Esophagus (tissue), 2 donors: ENCODE results near the gene C16orf96. TPM values are rescaled to one million over a fixed set of nuclear protein-coding genes. Genes with fewer than 3 reads are reported as not detected.

ENCODE experiments used
- H3K27ac ChIP-seq, 2 donors: one replicate each; pipeline ENCODE4 v1.5.1; 2013; ENCODE audit warnings: low read depth in 2 of 2, mild to moderate bottlenecking in 2 of 2, inconsistent platforms in 1 of 2, low read length in 1 of 2, moderate library complexity in 1 of 2
- H3K27me3 ChIP-seq, 2 donors: one replicate each; pipeline ENCODE4 v1.6.1; 2013; ENCODE audit warnings: low read length in 2 of 2, control low read depth in 1 of 2, mild to moderate bottlenecking in 1 of 2; ENCODE audit not compliant: insufficient read depth in 2 of 2, control insufficient read depth in 1 of 2
- H3K36me3 ChIP-seq, 2 donors: one replicate each; pipeline ENCODE4 v1.6.1; 2013; ENCODE audit warnings: low read length in 1 of 2; ENCODE audit not compliant: control insufficient read depth in 2 of 2, insufficient read depth in 2 of 2
- H3K4me1 ChIP-seq, 2 donors: one replicate each; pipeline ENCODE4 v1.6.1; 2013; ENCODE audit warnings: low read length in 1 of 2; ENCODE audit not compliant: control insufficient read depth in 2 of 2, insufficient read depth in 2 of 2
- H3K4me3 ChIP-seq, 2 donors: one replicate each; pipeline ENCODE4 v1.5.1; 2013; ENCODE audit warnings: low read length in 2 of 2, mild to moderate bottlenecking in 2 of 2, low read depth in 1 of 2, moderate library complexity in 1 of 2
- H3K9me3 ChIP-seq, 2 donors: one replicate each; pipeline ENCODE4 v1.6.1; 2013; ENCODE audit warnings: mild to moderate bottlenecking in 2 of 2, low read depth in 1 of 2, low read length in 1 of 2, moderate library complexity in 1 of 2; ENCODE audit not compliant: control insufficient read depth in 2 of 2, insufficient read depth in 1 of 2
- WGBS, 2 donors: extraction: QIAGEN DNeasy Blood & Tissue Kit; methylation state at CpG; one replicate each; pipeline ENCODE4 v1.1.7; 2013; 5-methylcytosine and 5-hydroxymethylcytosine counted together
- polyA plus RNA-seq, 2 donors: library from polyadenylated mRNA; stranded (reverse); fragments of 200-250 nt; gene quantifications; one replicate each; pipeline ENCODE4 v1.2.3, GENCODE V29; 2013
- donor health status: healthy with polysubstance abuse.
- donor health status: Bipolar disorder and iron deficiency.

The C16orf96 gene
- polyA plus RNA-seq, 2 donors: 0.04 to 0.08 TPM

DNA sequence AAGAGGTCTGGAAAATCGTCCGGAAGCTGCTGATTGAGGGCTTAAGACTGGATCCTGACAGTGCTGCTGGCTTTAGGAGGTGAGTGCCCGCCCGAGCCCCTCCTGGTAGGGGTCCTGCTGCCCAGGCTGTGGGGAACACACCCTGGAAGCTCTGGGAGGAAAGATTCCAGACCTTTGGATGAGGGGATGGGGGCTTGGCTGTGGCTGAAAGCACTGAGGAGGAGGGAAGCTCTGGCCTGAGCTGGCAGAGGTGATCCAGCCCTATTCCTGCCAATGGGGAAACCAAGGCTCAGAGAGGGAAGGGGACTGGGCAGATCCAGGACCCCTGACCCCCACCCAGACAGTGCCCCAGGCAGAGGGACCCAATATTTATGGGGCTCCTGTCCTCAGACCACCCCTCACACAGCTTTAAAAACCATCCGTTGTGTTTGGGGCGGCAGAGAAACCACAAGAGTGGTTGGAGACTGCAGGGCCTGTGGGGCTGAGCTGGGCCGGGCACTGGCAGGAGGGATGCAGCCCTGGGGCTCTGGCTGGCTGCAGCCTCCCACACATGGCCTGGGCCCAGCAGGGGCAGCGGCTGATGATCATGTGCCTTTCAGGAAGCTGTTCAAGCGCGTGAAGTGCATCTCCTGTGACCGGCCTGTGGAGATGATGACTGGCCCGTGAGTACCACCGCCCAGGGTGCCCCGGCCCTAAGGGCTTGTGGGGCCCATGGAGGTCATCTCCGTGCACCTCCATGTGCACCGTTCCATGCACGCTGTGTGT lies 35.7 kb downstream of the C16orf96 start:
- no peaks in the 10 kb centered on the region for H3K36me3 ChIP-seq
- no peak overlapping the region for H3K27ac ChIP-seq
- H3K9me3 ChIP-seq: peaks cover 0 to 6% of the 10 kb centered on the region in 2 donors
- H3K4me3 ChIP-seq: no peak overlapping the region
- H3K27me3 ChIP-seq: no peaks in the 10 kb centered on the region
- H3K4me1 ChIP-seq: no peaks in the 10 kb centered on the region
- 85 to 87% methylated on average over 16 to 17 of the region's 17 CpGs for WGBS, 2 donors

DNA sequence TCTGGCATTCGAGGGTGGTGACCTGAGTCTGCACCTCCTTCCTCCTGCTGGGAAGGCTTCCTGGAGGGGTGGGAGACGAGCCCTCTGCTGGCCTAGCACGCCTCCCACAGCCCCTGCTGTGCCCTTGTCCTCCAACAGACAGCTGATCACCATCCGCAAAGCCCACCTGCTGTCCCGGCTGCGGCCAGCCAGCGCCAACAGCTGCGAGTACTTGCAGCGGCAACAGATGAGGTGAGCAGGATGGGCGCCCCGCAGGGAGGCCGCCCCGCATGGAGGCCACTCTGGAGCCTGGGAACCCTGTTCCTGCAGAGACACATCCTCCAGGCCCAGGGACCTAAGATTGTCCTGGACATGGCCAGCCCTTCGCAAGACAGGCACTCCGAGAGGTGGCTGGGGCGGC lies 36.9 kb downstream of the C16orf96 start:
- WGBS, 2 donors: 70 to 71% methylated on average over 16 of the region's 16 CpGs
- Histone ChIP-seq H3K9me3 (peaks cover 0 to 4% of the 10 kb centered on the region in 2 donors), H3K27me3 (no peaks in the 10 kb centered on the region), H3K4me1 (no peaks in the 10 kb centered on the region), H3K36me3 (no peaks in the 10 kb centered on the region), H3K4me3 (no peak overlapping the region), H3K27ac (no peak overlapping the region)

DNA sequence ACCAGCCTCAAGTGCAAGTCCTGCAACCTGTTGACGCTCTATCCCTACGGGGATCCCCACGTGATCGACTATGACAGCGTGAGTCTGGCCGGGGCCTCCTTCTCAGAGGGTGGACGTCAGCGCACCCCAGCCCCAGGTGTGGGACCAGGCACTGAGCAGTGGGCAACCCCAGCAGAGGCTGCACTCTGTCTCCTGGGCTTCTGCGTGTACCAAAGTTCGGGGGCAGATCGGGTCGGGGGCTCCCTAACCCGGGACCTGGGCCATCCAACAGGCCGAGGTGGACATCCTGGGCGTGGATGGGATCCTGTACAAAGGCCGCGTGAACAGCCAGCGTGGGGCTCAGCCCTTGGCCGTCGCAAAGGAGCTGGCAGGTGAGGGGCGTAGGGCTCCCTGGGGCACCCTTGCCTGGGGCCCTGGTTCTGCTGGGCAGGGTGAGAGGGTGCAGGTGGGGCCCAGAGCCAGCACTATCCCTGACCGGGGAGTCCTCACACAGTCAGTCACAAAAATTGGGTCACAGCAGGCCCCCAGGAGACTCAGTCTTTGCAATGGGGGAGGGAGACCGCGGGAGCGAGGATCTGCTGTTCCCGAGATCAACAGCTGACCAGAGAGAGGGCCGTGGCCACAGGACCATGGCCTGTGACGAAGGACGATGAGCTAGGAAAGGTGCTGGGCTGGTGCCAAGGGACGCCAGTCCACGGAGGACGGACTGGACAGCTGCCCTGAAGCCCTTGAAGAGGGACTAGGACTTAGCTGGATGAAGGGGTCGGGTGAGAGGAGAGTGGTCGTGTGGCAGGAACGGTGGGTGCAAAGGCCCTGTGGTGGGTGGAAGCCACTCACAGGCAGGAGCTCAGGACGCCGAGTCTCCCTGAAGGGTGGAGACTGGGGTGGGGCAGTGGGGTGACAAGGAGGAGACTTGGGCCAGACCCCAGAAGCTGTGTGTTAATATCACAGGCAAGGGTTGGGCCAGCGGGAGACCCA lies 38.6 kb downstream of the C16orf96 start:
- 90 to 92% methylated on average over 38 of the region's 38 CpGs for WGBS, 2 donors
- no peak overlapping the region for H3K27ac ChIP-seq
- H3K27me3 ChIP-seq: no peaks in the 10 kb centered on the region

GRCh38 chr16:4597174-4597573 lies 41.0 kb downstream of the C16orf96 start:
- no peaks in the 10 kb centered on the region for H3K27me3 ChIP-seq
- WGBS, 2 donors: 36 to 40% methylated on average over 9 of the region's 9 CpGs

More for the DNA sequence above, 38.6 kb downstream of the C16orf96 start:
- Histone ChIP-seq H3K36me3 (no peaks in the 10 kb centered on the region), H3K4me3 (no peak overlapping the region), H3K9me3 (no peaks in the 10 kb centered on the region), H3K4me1 (no peaks in the 10 kb centered on the region)

DNA sequence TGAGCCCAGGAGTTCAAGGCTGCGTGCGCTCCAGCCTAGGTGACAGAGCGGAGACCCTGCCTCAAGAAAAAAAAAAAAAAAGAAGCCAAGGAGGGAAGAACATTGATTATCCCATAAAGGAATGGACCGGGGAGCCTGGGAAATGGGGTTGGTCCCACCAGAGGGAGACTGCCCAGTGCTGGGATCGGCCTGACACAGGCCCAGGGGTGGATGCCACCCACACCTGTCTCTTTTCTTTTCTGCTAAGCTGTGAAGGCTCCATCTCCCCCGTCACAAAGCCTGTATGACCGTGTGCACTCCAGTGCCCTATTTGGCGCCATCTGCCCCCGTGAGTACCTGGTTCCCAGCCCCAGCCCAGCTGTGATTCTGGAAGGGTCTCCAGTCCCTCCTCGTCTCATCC lies 42.9 kb downstream of the C16orf96 start:
- Histone ChIP-seq H3K9me3 (no peaks in the 10 kb centered on the region), H3K4me3 (no peak overlapping the region), H3K27ac (no peak overlapping the region), H3K4me1 (peaks cover 6 to 10% of the 10 kb centered on the region in 2 donors), H3K36me3 (no peaks in the 10 kb centered on the region), H3K27me3 (no peaks in the 10 kb centered on the region)
- 90 to 92% methylated on average over 10 of the region's 10 CpGs for WGBS, 2 donors

More at GRCh38 chr16:4597174-4597573, 41.0 kb downstream of the C16orf96 start:
- Histone ChIP-seq H3K9me3 (no peaks in the 10 kb centered on the region), H3K4me1 (peaks cover 2 to 6% of the 10 kb centered on the region in 2 donors), H3K27ac (no peak overlapping the region), H3K4me3 (no peak overlapping the region), H3K36me3 (no peaks in the 10 kb centered on the region)

DNA sequence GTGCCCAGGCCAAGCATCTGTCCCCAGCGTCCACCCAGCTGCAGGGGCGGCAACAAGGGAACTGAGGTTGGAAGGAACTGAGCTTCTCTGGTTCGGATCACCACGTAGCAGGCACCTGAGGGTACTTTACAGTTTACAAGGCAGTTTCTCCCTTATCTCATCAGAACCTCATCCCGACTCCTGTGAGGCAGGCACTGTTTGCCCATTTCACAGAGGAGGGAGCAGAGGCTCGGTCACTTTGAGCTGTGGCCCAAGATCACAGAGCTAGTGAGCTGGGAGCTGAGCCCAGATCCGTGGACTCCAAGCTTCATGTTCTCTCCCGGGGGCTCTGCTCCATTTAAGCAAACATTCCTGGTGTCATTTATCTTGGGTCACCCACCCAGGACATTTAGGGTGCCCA lies 43.4 kb downstream of the C16orf96 start:
- peaks cover 6 to 10% of the 10 kb centered on the region in 2 donors for H3K4me1 ChIP-seq
- no peak overlapping the region for H3K4me3 ChIP-seq
- 82 to 83% methylated on average over 8 of the region's 8 CpGs for WGBS, 2 donors
- no peaks in the 10 kb centered on the region for H3K9me3 ChIP-seq
- H3K36me3 ChIP-seq: no peaks in the 10 kb centered on the region
- H3K27ac ChIP-seq: no peak overlapping the region
- no peaks in the 10 kb centered on the region for H3K27me3 ChIP-seq

DNA sequence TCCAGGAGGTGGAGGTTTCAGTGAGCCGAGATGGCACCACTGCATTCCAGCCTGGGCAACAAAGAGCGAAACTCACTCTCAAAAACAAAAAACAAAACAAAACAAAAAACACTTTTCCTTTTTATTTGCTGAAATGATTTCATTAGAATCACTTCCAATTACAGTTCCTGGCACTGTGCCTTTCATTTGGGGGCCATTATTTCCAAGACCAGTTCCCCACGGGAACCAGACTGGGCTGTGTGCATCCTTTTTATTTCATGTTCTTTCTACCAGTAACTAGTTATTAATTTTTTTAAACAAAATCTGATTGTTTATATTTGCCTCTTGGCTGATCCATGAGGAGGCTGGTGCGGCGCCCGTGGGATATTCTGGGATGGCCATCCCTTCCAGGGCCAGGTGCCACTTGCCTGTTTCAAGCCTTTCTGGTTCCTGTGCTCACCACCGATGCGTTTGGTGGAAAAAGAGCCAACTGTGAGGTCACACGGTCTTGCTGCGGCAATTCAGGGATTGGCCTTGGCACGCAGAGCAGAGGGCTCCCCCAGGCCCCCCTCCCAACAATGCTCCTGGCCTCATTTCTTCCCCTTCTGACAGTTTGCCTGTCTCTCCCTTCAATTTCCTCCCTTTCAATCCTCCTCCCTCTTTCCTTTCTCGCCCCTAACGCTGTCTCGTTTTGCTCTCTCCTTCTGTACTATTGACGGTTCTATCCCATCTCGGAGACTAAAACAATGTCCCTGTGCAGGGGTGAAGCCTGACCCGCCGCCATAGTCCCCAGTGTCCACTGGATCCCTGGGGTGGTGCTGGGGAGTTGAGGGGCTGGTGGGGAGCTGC lies 45.1 kb downstream of the C16orf96 start:
- Histone ChIP-seq H3K27ac (no peak overlapping the region), H3K27me3 (no peaks in the 10 kb centered on the region), H3K9me3 (no peaks in the 10 kb centered on the region), H3K4me1 (peaks cover 6 to 10% of the 10 kb centered on the region in 2 donors), H3K36me3 (no peaks in the 10 kb centered on the region), H3K4me3 (no peak overlapping the region)
- 22 to 26% methylated on average over 18 of the region's 18 CpGs for WGBS, 2 donors

DNA sequence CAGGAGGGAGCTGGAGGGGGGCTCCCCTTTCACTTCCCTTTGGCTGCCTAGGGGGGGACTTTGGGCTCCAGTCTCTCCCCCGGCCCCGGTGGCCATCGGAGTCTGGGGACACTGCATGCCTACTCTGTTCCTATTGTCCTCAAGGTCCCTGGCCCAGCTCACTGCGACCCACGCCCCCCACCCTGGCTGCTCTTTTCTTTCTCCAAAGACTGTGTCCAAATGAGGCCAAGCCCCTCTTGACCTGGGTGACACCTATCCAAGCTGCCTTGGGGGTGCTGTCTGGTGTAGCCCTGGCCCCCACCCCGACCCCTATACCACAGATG lies 45.7 kb downstream of the C16orf96 start:
- Histone ChIP-seq H3K4me1 (peaks cover 6 to 13% of the 10 kb centered on the region in 2 donors), H3K27me3 (no peaks in the 10 kb centered on the region), H3K36me3 (no peaks in the 10 kb centered on the region), H3K27ac (no peak overlapping the region), H3K4me3 (no peak overlapping the region), H3K9me3 (no peaks in the 10 kb centered on the region)
- 59 to 76% methylated on average over 6 of the region's 6 CpGs for WGBS, 2 donors

GRCh38 chr16:4602331-4602730 lies 46.2 kb downstream of the C16orf96 start:
- Histone ChIP-seq H3K27ac (no peak overlapping the region), H3K4me1 (peaks cover 6 to 13% of the 10 kb centered on the region in 2 donors), H3K36me3 (peaks cover 0 to 2% of the 10 kb centered on the region in 2 donors), H3K4me3 (no peak overlapping the region), H3K9me3 (no peaks in the 10 kb centered on the region), H3K27me3 (no peaks in the 10 kb centered on the region)
- 47 to 80% methylated on average over 8 of the region's 8 CpGs for whole genome bisulfite sequencing, 2 donors
